IMR-90 (cell line): ENCODE data around the gene GRK2. TPM values are rescaled to one million over a fixed set of nuclear protein-coding genes. Genes with fewer than 3 reads are reported as not detected.

Source experiments
- ATAC-seq: fragments of 200-7000 bp; cut with Tn5 transposase; 2 replicates; pipeline ENCODE4 v1.9.1; 2020; ENCODE audit warnings: low read depth, mild to moderate bottlenecking, moderate library complexity
- BruUV-seq: library from RNA; stranded (reverse); fragments of 400-500 nt; replicated peaks from 2 replicates; lab custom pipeline; 2021; lab: Mats Ljungman, UMichigan
- CTCF ChIA-PET: fragments of 300-600 bp; formaldehyde crosslinking; extraction: SDS; loops from one replicate; lab custom pipeline; 2021; ENCODE audit warnings: antibody characterized with exemption; lab: Yijun Ruan, JAX
- POLR2A ChIA-PET: fragments of 300-600 bp; sonication (Branson Sonifier 250); formaldehyde crosslinking; loops from one replicate; lab custom pipeline; 2022; ENCODE audit warnings: antibody characterized with exemption; ENCODE audit not compliant: unreplicated experiment; lab: Charles Lee
- DNase-seq: peaks from one replicate; pipeline ENCODE4 v3.0.0; 2013
- H2AFZ ChIP-seq: replicated peaks from 2 replicates; pipeline ENCODE3; 2013; ENCODE audit warnings: low read length, mild to moderate bottlenecking; ENCODE audit not compliant: poor library complexity
- H2AK5ac ChIP-seq: 2 replicates; pipeline ENCODE4 v1.6.1; 2013; ENCODE audit warnings: low read depth, low read length, inconsistent platforms
- H2AK9ac ChIP-seq: replicated peaks from 2 replicates; pipeline ENCODE3; 2013; ENCODE audit warnings: mild to moderate bottlenecking, low read depth, low read length, moderate library complexity; ENCODE audit not compliant: poor library complexity
- H2BK120ac ChIP-seq: 2 replicates; pipeline ENCODE4 v1.6.1; 2013; ENCODE audit warnings: low read depth, low read length, inconsistent platforms
- H2BK15ac ChIP-seq: 3 replicates; pipeline ENCODE4 v1.6.1; 2013; ENCODE audit warnings: low read depth, low read length, inconsistent platforms
- H2BK20ac ChIP-seq: 2 replicates; pipeline ENCODE4 v1.6.1; 2013; ENCODE audit warnings: low read depth, mild to moderate bottlenecking, inconsistent platforms, low read length, moderate library complexity
- H2BK5ac ChIP-seq: 2 replicates; pipeline ENCODE4 v1.6.1; 2013; ENCODE audit warnings: mild to moderate bottlenecking, low read depth, low read length, inconsistent platforms; ENCODE audit not compliant: poor library complexity, severe bottlenecking
- H3K14ac ChIP-seq: replicated peaks from 2 replicates; pipeline ENCODE4 v1.6.1; 2013; ENCODE audit warnings: low read depth, low read length, inconsistent platforms
- H3K18ac ChIP-seq: 2 replicates; pipeline ENCODE4 v1.6.1; 2013; ENCODE audit warnings: low read depth, low read length, control low read depth
- H3K23ac ChIP-seq: 2 replicates; pipeline ENCODE4 v1.6.1; 2013; ENCODE audit warnings: low read depth, low read length, inconsistent platforms
- H3K27ac ChIP-seq: 2 replicates; pipeline ENCODE4 v1.5.1; 2013; ENCODE audit warnings: mild to moderate bottlenecking, control low read depth, low read length; ENCODE audit not compliant: insufficient read depth
- H3K27me3 ChIP-seq: 2 replicates; pipeline ENCODE4 v1.6.1; 2013; ENCODE audit warnings: low read length; ENCODE audit not compliant: control insufficient read depth, insufficient read depth
- H3K36me3 ChIP-seq: 2 replicates; pipeline ENCODE4 v1.6.1; 2013; ENCODE audit warnings: low read length, mixed read lengths; ENCODE audit not compliant: control insufficient read depth, insufficient read depth
- H3K4ac ChIP-seq: 2 replicates; pipeline ENCODE4 v1.6.1; 2013; ENCODE audit warnings: low read depth, low read length, inconsistent platforms
- H3K4me1 ChIP-seq: 2 replicates; pipeline ENCODE4 v1.6.1; 2013; ENCODE audit warnings: low read length, mixed read lengths; ENCODE audit not compliant: control insufficient read depth, insufficient read depth
- H3K4me2 ChIP-seq: 2 replicates; pipeline ENCODE4 v1.6.1; 2013; ENCODE audit warnings: low read depth, mild to moderate bottlenecking, control low read depth, low read length, moderate library complexity
- H3K4me3 ChIP-seq: 2 replicates; pipeline ENCODE4 v1.5.1; 2013; ENCODE audit warnings: low read depth, mild to moderate bottlenecking, control low read depth, low read length, moderate library complexity; ENCODE audit not compliant: insufficient read depth
- H3K56ac ChIP-seq: 2 replicates; pipeline ENCODE4 v1.6.1; 2013; ENCODE audit warnings: low read length, inconsistent platforms; ENCODE audit not compliant: insufficient read depth; ENCODE audit errors: extremely low read depth
- H3K79me1 ChIP-seq, 2 experiments: 2 replicates each; pipeline ENCODE4 v1.6.1; 2013; ENCODE audit warnings: low read length in 2 of 2, inconsistent platforms in 1 of 2, low read depth in 1 of 2
- H3K9ac ChIP-seq: 2 replicates; pipeline ENCODE4 v1.6.1; 2013; ENCODE audit warnings: low read depth, low read length, control low read depth
- H3K9me1 ChIP-seq: 2 replicates; pipeline ENCODE4 v1.6.1; 2013; ENCODE audit warnings: low read length, inconsistent platforms; ENCODE audit not compliant: insufficient read depth
- H3K9me3 ChIP-seq: 2 replicates; pipeline ENCODE4 v1.6.1; 2013; ENCODE audit warnings: low read length; ENCODE audit not compliant: control insufficient read depth, insufficient read depth
- H4K20me1 ChIP-seq: 2 replicates; pipeline ENCODE4 v1.6.1; 2013; ENCODE audit warnings: low read length, inconsistent platforms; ENCODE audit not compliant: insufficient read depth
- H4K5ac ChIP-seq: 2 replicates; pipeline ENCODE4 v1.6.1; 2013; ENCODE audit warnings: mild to moderate bottlenecking, low read depth, low read length, control low read depth
- H4K8ac ChIP-seq, 2 experiments: 2 replicates each; pipeline ENCODE4 v1.6.1; 2013; ENCODE audit warnings: low read depth in 2 of 2, low read length in 2 of 2, control low read depth in 1 of 2, inconsistent platforms in 1 of 2
- H4K91ac ChIP-seq: 2 replicates; pipeline ENCODE4 v1.6.1; 2013; ENCODE audit warnings: low read depth, low read length, inconsistent platforms; ENCODE audit not compliant: insufficient read depth
- BHLHE40 ChIP-seq: fragments of 150-350 bp; IDR thresholded peaks from 2 replicates; pipeline ENCODE4 v1.6.1; 2016; ENCODE audit warnings: mild to moderate bottlenecking, low read depth, low read length
- CEBPB ChIP-seq: IDR thresholded peaks from 2 replicates; pipeline ENCODE4 v1.6.1; 2012; ENCODE audit warnings: low read depth, low read length, improper control_type of control experiment
- CHD1 ChIP-seq: IDR thresholded peaks from 2 replicates; pipeline ENCODE4 v1.6.1; 2012; ENCODE audit warnings: low read depth, low read length, improper control_type of control experiment
- CTCF ChIP-seq: conservative IDR thresholded peaks from 2 replicates; pipeline ENCODE4 v1.5.1; 2012; ENCODE audit warnings: mild to moderate bottlenecking, low read depth, low read length, improper control_type of control experiment
- FOS ChIP-seq: fragments of 150-350 bp; IDR thresholded peaks from 2 replicates; pipeline ENCODE4 v1.6.1; 2016; ENCODE audit warnings: low read depth, low read length
- MAFK ChIP-seq: IDR thresholded peaks from 2 replicates; pipeline ENCODE4 v1.6.1; 2012; ENCODE audit warnings: low read depth, low read length, improper control_type of control experiment
- MAZ ChIP-seq: IDR thresholded peaks from 2 replicates; pipeline ENCODE4 v1.6.1; 2012; ENCODE audit warnings: low read depth, mild to moderate bottlenecking, low read length, improper control_type of control experiment, moderate library complexity, borderline replicate concordance
- MXI1 ChIP-seq: IDR thresholded peaks from 2 replicates; pipeline ENCODE4 v1.6.1; 2012; ENCODE audit warnings: low read depth, mild to moderate bottlenecking, low read length, moderate library complexity, borderline replicate concordance
- NFE2L2 ChIP-seq: fragments of 150-350 bp; IDR thresholded peaks from 2 replicates; pipeline ENCODE4 v1.6.1; 2016; ENCODE audit warnings: low read depth, mild to moderate bottlenecking, low read length
- POLR2A ChIP-seq: IDR thresholded peaks from 2 replicates; pipeline ENCODE4 v1.6.1; 2012; ENCODE audit warnings: mild to moderate bottlenecking, low read depth, low read length
- RCOR1 ChIP-seq: IDR thresholded peaks from 2 replicates; pipeline ENCODE4 v1.6.1; 2012; ENCODE audit warnings: mild to moderate bottlenecking, low read length, improper control_type of control experiment; ENCODE audit not compliant: insufficient replicate concordance
- RFX5 ChIP-seq: IDR thresholded peaks from 2 replicates; pipeline ENCODE4 v1.8.0; 2012; ENCODE audit warnings: low read depth, mild to moderate bottlenecking, low read length, moderate library complexity
- SMC3 ChIP-seq: fragments of 150-350 bp; IDR thresholded peaks from 2 replicates; pipeline ENCODE4 v1.6.1; 2016; ENCODE audit warnings: low read depth, mild to moderate bottlenecking, antibody characterized with exemption, low read length, moderate library complexity
- USF2 ChIP-seq: fragments of 150-350 bp; IDR thresholded peaks from 2 replicates; pipeline ENCODE4 v1.6.1; 2017; ENCODE audit warnings: mild to moderate bottlenecking, antibody characterized with exemption, low read length, low read depth
- WGBS, 2 experiments: methylation state at CpG; one replicate each; pipeline versions ENCODE4 v1.1.5 to v1.1.7; 2013; ENCODE audit warnings: missing lambda C conversion rate in 2 of 2; ENCODE audit not compliant: insufficient read length in 1 of 2; ENCODE audit errors: extremely low coverage in 2 of 2; 5-methylcytosine and 5-hydroxymethylcytosine counted together
- dilution Hi-C: fragments of 300-500 bp; cut with HindIII; formaldehyde crosslinking; loops from one replicate; pipeline ENCODE4 v1.14.3; 2018; ENCODE audit warnings: low sequenced_read_pairs; ENCODE audit not compliant: unreplicated experiment
- in situ Hi-C: fragments of 300-500 bp; cut with MboI; formaldehyde crosslinking; loops from 3 replicates; pipeline ENCODE4 v1.14.3; 2019; ENCODE audit warnings: low sequenced_read_pairs, inconsistent platforms, mixed read lengths
- intact Hi-C: fragments of 100-400 bp; cut with micrococcal nuclease; formaldehyde crosslinking; loops from 2 replicates; pipeline ENCODE4 v1.10.0; 2022
- polyA plus RNA-seq, 3 experiments: library from polyadenylated mRNA; depleted of rRNA; stranded (reverse); fragments of >200 nt; gene quantifications; 2 replicates each; pipeline ENCODE4 v1.2.3, GENCODE V29; 2012; ENCODE audit warnings: low replicate concordance in 1 of 3
- total RNA-seq: library from RNA; depleted of rRNA; stranded (reverse); fragments of >200 nt; gene quantifications from 2 replicates; pipeline ENCODE4 v1.2.3, GENCODE V29; 2012
- TF ChIP-seq, protein P1 (sequence below): fragments of 150-350 bp; IDR thresholded peaks from 2 replicates; pipeline ENCODE4 v1.6.1; 2016; ENCODE audit warnings: low read depth, mild to moderate bottlenecking, low read length, moderate library complexity, borderline replicate concordance

The GRK2 gene
- total and polyA plus RNA-seq, 2 of the 4 experiments (the other 2 are of a cell fraction): 26.7 to 41.8 TPM

- Histone ChIP-seq H2AK5ac (no peak overlapping the region), H3K14ac (no peak overlapping the region), H2BK5ac (no peak overlapping the region), H3K23ac (no peak overlapping the region), H4K8ac (no peak overlapping the region), H4K20me1 (no peaks in the 10 kb centered on the region; the same call in 1 of the 2 replicates), H2BK20ac (no peak overlapping the region), H2BK15ac (no peak overlapping the region), H3K36me3 (peaks cover 70% of the 10 kb centered on the region), H3K4ac (no peak overlapping the region), H2BK120ac (no peak overlapping the region), H3K9ac (no peak overlapping the region), H4K91ac (no peak overlapping the region), H3K4me1 (no peaks in the 10 kb centered on the region), H3K56ac (no peak overlapping the region), H2AK9ac (no peak overlapping the region), H2AFZ (no peak overlapping the region), H3K18ac (no peak overlapping the region), H3K27ac (no peak overlapping the region), H4K5ac (no peak overlapping the region), H3K9me1 (no peaks in the 10 kb centered on the region), H3K9me3 (no peaks in the 10 kb centered on the region), H3K4me2 (no peak overlapping the region), H3K4me3 (no peak overlapping the region), H3K27me3 (no peaks in the 10 kb centered on the region), H3K79me1 (peaks cover 32 to 42% of the 10 kb centered on the region in 2 experiments)
- DNase-seq: no peak
- no peak for ATAC-seq
- 87% methylated on average over 11 of the region's 14 CpGs; no CpG with 5 or more reads in 1 of the 2 experiments for WGBS, 2 experiments
- dilution Hi-C loops: no loop called here
- intact Hi-C loops: no loop called here
- ChIA-PET CTCF (no interaction called here), POLR2A (interaction anchor here (0.6 kb wide), 1 partner anchor 9 kb away, joined by 3 read pairs; no protein-coding TSS in a partner anchor)
- in situ Hi-C loops: no loop called here
- BruUV-seq: no TSS peak
- no peak for TF ChIP-seq MAZ
- no peak for TF ChIP-seq MAFK
- no peak for TF ChIP-seq RFX5
- TF ChIP-seq BHLHE40: no peak
- TF ChIP-seq, protein P1, sequence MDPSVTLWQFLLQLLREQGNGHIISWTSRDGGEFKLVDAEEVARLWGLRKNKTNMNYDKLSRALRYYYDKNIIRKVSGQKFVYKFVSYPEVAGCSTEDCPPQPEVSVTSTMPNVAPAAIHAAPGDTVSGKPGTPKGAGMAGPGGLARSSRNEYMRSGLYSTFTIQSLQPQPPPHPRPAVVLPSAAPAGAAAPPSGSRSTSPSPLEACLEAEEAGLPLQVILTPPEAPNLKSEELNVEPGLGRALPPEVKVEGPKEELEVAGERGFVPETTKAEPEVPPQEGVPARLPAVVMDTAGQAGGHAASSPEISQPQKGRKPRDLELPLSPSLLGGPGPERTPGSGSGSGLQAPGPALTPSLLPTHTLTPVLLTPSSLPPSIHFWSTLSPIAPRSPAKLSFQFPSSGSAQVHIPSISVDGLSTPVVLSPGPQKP: no peak
- no peak for TF ChIP-seq USF2
- no peak for TF ChIP-seq RCOR1
- TF ChIP-seq FOS: no peak
- no peak for TF ChIP-seq MXI1
- TF ChIP-seq NFE2L2: no peak
- TF ChIP-seq CEBPB: no peak
- TF ChIP-seq CTCF: no peak
- TF ChIP-seq POLR2A: no peak
- no peak for TF ChIP-seq SMC3
- no peak for TF ChIP-seq CHD1
These were observed 12.2 kb upstream of the GRK2 start for GRCh38 chr11:67253872-67254624.
